ENCODE results near the gene ITPRIPL2. TPM values are rescaled to one million over a fixed set of nuclear protein-coding genes. Genes with fewer than 3 reads are reported as not detected.

Gene ITPRIPL2
- total RNA-seq, 2 experiments from 2014 or later: not detected

DNA sequence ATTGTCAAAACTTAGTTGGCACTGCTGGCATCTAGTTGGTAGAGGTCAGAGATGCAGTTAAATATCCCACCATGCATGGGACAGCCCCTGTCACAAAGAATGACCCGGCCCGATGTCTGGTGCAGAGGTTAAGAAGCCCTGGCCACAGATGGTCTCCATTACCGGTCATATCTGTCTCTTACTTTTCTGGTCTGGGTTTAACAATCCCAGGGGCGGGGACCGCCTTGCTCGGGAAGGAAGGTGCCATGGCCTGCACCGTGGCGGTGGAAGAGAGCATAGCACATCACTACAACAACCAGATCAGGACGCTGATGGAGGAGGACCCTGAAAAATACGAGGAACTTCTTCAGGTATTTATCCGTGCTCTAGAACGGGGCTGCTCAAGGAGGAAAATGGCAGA, 38.3 kb upstream of the ITPRIPL2 start:
- Histone ChIP-seq H4K20me1 (ENCODE audit: insufficient read depth, low read length) (no peaks in the 10 kb centered on the region), H3K4me2 (ENCODE audit: low read length) (no peak overlapping the region), H3K27ac (ENCODE audit: low read depth, low read length, poor library complexity, severe bottlenecking) (no peak overlapping the region), H3K9me3 (ENCODE audit: low read length) (peaks cover 9% of the 10 kb centered on the region; the same call in 1 of the 2 replicates), H2AFZ (ENCODE audit: low read length) (no peak overlapping the region), H3K9me2 (ENCODE audit: insufficient read depth, low read length) (no peaks in the 10 kb centered on the region), H3K4me3 (ENCODE audit: low read depth, low read length, poor library complexity, severe bottlenecking) (no peak overlapping the region), H3K79me2 (ENCODE audit: insufficient read depth, low read depth, low read length) (no peaks in the 10 kb centered on the region), H3K4me1 (ENCODE audit: insufficient read depth, low read length, poor library complexity, severe bottlenecking) (no peaks in the 10 kb centered on the region), H3K36me3 (ENCODE audit: insufficient read depth, low read length) (peaks cover 69% of the 10 kb centered on the region)
- intact Hi-C loops (cut with micrococcal nuclease; ENCODE audit: unreplicated experiment): no loop called here
- TF ChIP-seq, protein P1, sequence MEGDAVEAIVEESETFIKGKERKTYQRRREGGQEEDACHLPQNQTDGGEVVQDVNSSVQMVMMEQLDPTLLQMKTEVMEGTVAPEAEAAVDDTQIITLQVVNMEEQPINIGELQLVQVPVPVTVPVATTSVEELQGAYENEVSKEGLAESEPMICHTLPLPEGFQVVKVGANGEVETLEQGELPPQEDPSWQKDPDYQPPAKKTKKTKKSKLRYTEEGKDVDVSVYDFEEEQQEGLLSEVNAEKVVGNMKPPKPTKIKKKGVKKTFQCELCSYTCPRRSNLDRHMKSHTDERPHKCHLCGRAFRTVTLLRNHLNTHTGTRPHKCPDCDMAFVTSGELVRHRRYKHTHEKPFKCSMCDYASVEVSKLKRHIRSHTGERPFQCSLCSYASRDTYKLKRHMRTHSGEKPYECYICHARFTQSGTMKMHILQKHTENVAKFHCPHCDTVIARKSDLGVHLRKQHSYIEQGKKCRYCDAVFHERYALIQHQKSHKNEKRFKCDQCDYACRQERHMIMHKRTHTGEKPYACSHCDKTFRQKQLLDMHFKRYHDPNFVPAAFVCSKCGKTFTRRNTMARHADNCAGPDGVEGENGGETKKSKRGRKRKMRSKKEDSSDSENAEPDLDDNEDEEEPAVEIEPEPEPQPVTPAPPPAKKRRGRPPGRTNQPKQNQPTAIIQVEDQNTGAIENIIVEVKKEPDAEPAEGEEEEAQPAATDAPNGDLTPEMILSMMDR (conservative IDR thresholded peaks at IDR 0.05; ENCODE audit: low read length): no peak
- no peak for TF ChIP-seq EZH2phosphoT487 (IDR thresholded peaks at IDR 0.05; ENCODE audit: borderline replicate concordance, low read depth, low read length)
- DNase-seq (ENCODE audit: low spot score): no peak
- POLR2A ChIA-PET: interaction anchor here (0.6 to 0.7 kb wide), 2 partner anchors 10 to 111 kb away, joined by 3 to 4 read pairs; no protein-coding TSS in a partner anchor
- BruUV-seq (replicated peaks): no TSS peak
- CTCF ChIA-PET (ENCODE audit: unreplicated experiment): no interaction called here

DNA sequence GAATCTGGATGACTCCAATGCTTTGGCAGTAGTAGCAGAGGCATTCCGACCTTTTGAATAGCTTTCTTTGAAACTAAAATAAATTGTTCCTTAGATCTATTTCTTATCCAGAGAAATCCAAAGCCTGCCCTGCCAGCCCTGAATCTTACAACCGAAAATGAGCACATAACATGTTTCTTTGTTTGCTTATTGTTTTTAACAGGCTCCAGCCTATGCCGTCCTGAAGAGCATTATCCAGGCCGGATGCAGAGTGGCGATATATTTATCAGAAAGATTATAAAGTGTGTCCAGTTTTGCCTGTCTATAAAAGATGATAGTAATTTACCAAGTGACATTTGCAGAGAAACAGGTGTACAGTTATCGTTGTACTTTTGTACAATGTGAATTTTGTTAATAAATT, 35.9 kb upstream of the ITPRIPL2 start:
- Histone ChIP-seq H3K9me3 (ENCODE audit: low read length) (peaks cover 9% of the 10 kb centered on the region; the same call in 1 of the 2 replicates), H3K79me2 (ENCODE audit: insufficient read depth, low read depth, low read length) (no peaks in the 10 kb centered on the region), H3K27ac (ENCODE audit: low read depth, low read length, poor library complexity, severe bottlenecking) (no peak overlapping the region), H3K4me3 (ENCODE audit: low read depth, low read length, poor library complexity, severe bottlenecking) (no peak overlapping the region), H4K20me1 (ENCODE audit: insufficient read depth, low read length) (no peaks in the 10 kb centered on the region), H2AFZ (ENCODE audit: low read length) (no peak overlapping the region), H3K9me2 (ENCODE audit: insufficient read depth, low read length) (no peaks in the 10 kb centered on the region), H3K4me2 (ENCODE audit: low read length) (no peak overlapping the region), H3K4me1 (ENCODE audit: insufficient read depth, low read length, poor library complexity, severe bottlenecking) (no peaks in the 10 kb centered on the region), H3K36me3 (ENCODE audit: insufficient read depth, low read length) (peaks cover 76% of the 10 kb centered on the region)
- no peak for TF ChIP-seq EZH2phosphoT487 (IDR thresholded peaks at IDR 0.05; ENCODE audit: borderline replicate concordance, low read depth, low read length)
- TF ChIP-seq, protein P1 (conservative IDR thresholded peaks at IDR 0.05; ENCODE audit: low read length): no peak
- intact Hi-C loops (cut with micrococcal nuclease; ENCODE audit: unreplicated experiment): no loop called here
- BruUV-seq (replicated peaks): no TSS peak
- ChIA-PET CTCF (ENCODE audit: unreplicated experiment) (no interaction called here), POLR2A (interaction anchor here (0.5 to 0.9 kb wide), 3 partner anchors 27 to 357 kb away, joined by 3 to 4 read pairs (median 3); no protein-coding TSS in a partner anchor)
- DNase-seq (ENCODE audit: low spot score): no peak

DNA sequence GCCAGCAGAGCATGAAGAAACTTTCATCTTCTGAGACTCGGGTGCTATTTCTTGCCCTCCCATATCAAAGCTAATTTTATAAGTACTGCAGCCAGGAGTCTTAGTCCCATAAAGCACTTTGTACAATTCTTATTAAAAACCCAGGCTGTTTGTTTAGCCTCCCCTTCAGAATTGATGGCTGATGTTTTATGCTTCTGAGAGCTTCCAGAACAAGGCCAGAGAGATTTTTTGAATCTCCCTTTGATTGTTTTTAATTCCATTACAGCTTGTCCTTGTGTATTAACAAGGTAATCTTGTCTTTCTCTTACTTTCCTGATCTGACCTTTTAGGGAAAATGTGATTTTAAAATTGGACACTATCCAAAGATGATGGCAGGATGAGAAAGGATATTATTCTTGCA, 30.1 kb upstream of the ITPRIPL2 start:
- BruUV-seq (replicated peaks): no TSS peak
- H3K4me1 ChIP-seq (ENCODE audit: insufficient read depth, low read length, poor library complexity, severe bottlenecking): peaks cover 11% of the 10 kb centered on the region
- intact Hi-C loops (cut with micrococcal nuclease; ENCODE audit: unreplicated experiment): no loop called here
- no peak for DNase-seq (ENCODE audit: low spot score)
- H3K27ac ChIP-seq (ENCODE audit: low read depth, low read length, poor library complexity, severe bottlenecking): no peak overlapping the region
- H3K4me3 ChIP-seq (ENCODE audit: low read depth, low read length, poor library complexity, severe bottlenecking): no peak overlapping the region
- peaks cover 35% of the 10 kb centered on the region for H3K36me3 ChIP-seq (ENCODE audit: insufficient read depth, low read length)
- POLR2A ChIA-PET: interaction anchor here (0.6 to 1.1 kb wide), 2 partner anchors 11 to 39 kb away, joined by 3 to 7 read pairs; no protein-coding TSS in a partner anchor
- TF ChIP-seq EZH2phosphoT487 (IDR thresholded peaks at IDR 0.05; ENCODE audit: borderline replicate concordance, low read depth, low read length): no peak
- TF ChIP-seq, protein P1 (conservative IDR thresholded peaks at IDR 0.05; ENCODE audit: low read length): no peak
- H4K20me1 ChIP-seq (ENCODE audit: insufficient read depth, low read length): no peaks in the 10 kb centered on the region
- no peak overlapping the region for H2AFZ ChIP-seq (ENCODE audit: low read length)
- H3K9me3 ChIP-seq (ENCODE audit: low read length): peaks cover 9% of the 10 kb centered on the region; the same call in 1 of the 2 replicates
- no peaks in the 10 kb centered on the region for H3K79me2 ChIP-seq (ENCODE audit: insufficient read depth, low read depth, low read length)
- CTCF ChIA-PET (ENCODE audit: unreplicated experiment): no interaction called here
- no peaks in the 10 kb centered on the region for H3K9me2 ChIP-seq (ENCODE audit: insufficient read depth, low read length)
- H3K4me2 ChIP-seq (ENCODE audit: low read length): no peak overlapping the region

Data from OCI-LY7 (cell line).